ENCODE results near the gene CXorf66.

DNA sequence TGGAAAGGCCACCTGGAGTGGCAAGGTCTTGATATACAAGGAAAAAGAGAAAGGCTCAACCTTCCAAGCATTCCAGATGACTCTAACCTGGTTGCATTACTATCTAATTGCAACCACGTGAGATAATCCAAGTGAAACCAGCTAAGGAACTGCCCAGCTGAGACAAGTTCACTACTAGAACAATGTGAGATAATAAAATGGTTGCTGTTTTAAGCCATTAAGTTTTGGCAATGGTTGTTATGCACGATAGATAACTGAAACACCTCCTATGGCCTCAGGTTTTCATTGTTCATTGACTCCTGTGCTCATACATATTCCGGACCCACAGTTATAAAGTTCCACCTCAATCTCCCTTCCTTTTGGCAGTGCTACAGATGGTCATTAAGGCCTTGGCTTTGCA, 9.2 kb upstream of the CXorf66 start:
- TF ChIP-seq CTCF (IDR thresholded peaks at IDR 0.05) (no peak), POLR2A (IDR thresholded peaks at IDR 0.05) (no peak), EP300 (IDR thresholded peaks at IDR 0.05) (no peak)

All from tibial nerve (tissue), 4 donors.